ENCODE results near the gene ADAMTS17. TPM values are rescaled to one million over a fixed set of nuclear protein-coding genes. Genes with fewer than 3 reads are reported as not detected.

ADAMTS17 gene
- total RNA-seq, 1 donor from 2014 or later, result 0.40 TPM

DNA sequence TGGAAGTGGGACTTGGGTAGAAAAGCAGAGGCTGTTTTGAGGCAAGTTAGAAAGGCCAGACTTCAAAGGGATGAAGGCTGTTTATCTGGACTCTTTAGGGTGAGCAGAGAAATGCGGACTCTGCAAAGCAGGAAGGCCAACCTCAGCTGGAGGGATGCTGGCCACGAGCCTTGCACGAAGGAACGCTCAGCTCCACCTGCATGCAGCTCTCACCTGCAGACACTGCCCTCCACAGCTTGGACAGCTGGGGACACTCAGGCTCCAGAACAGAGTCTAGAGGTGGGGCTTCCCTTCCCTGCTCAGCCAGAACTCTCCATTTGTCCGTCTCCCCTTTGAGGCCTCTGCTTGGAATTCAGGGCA is 229.7 kb downstream of the ADAMTS17 start:
- DNase-seq (ENCODE audit: low read depth in 2 of 2), result no peak

DNA sequence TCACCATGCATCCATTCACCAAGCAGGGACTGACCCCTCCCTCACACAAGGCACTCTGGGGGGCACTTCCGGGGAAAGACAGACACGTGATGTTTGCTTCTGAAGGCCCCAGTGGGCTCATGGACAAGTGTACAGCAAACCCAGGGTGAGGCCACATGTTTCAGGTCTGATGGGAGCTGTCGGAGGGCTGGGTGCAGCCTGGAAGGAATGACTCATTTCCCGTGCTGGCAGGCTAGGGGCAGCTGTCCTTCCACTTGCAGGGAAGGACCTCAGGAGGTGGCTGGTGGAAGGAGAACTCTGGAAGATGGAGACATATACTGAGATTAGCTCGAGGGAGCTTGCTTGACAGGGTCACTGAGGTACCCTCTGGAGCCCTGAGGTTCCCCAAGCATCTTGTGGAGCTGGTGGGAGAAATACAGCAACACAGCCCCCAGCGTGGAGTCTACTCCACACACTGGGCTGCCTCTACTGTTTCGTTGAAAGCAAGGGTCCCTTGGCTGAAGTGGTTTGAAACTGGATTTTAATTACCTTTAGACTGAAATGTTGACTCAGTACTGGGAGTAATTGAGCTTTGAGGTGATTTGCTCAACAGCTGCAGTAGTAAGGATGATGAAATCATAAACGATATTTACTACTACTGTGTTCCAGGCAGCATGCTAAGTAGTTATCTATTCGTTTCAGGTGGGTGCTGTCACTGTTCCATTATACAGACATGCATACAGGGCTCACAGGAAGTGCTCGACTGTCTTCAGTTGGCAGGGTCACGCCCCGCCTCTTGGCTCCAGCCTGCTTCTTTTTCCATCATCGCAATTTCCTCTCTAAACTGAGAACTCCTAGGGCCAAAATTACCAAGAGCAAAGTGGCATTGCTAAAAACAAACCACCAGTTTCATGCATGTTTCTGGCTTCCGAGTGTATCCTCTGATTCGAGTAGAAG is 230.4 kb downstream of the ADAMTS17 start:
- peak; percentile 70 to 87 for DNase-seq (ENCODE audit: low read depth in 2 of 2)

DNA sequence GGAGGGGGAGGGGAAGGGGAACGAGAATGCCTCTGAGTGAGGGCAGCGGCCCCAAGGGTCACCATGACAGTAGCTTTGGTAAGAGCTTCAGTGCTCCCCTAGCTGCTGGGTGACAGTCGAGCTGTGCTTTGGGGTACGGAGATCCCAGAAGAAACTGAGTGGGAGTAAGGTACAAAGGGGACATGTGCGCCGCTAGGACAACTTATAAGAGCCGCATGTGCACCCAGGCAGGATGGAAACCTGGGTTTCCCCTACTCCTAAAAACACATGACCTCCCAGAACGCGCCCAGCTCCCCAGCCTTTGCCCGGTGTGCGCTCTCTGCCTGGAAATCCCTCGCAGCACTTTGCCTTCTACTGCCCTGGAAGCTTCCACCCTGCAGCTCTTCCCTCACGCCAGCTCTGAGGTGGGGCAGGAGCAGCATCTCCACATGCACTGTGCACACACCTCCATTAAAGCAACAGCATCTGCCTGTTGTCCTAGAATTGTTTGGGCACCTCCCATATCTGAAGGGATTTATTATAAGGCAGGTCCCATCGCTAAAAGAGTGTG is 232.2 kb downstream of the ADAMTS17 start:
- DNase-seq (ENCODE audit: low read depth in 2 of 2), result no peak

DNA sequence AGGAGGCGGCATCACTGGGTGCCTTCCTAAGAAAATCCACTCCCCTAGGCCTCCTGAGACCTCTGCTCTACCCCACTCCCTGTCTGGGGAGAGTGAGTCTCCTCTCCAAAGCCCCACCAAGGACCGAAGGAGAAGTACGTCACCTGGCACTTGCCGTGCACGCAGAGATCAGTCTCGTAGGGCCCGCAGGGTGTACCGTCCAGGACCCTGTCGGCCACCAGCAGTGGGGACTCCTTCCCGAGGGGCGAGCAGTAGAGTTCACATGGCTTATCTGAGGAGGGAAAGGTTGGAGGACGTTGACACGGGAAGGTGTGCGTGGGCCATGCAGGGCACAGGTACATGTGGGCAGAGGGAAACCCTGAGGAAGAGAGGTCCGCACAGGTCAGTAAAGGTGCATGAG is 232.9 kb downstream of the ADAMTS17 start:
- no peak for DNase-seq (ENCODE audit: low read depth in 2 of 2)

DNA sequence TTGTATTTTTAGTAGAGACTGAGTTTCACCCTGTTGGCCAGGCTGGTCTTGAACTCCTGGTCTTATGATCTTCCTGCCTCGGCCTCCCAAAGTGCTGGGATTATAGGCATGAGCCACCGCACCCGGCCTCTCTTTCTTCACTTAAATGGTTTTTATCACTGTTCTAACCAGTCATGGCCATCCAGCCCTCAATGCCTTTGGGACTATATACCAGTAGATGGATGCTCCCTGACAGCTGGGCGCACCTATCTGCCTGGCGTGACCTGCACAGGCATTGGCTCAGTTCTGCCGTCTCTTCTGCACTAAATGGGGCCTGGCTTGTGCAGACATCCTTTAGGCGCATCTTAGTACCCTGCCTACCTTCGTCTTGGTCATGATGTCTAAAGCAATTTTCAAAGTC is 233.4 kb downstream of the ADAMTS17 start:
- DNase-seq (ENCODE audit: low read depth in 2 of 2), result no peak

DNA sequence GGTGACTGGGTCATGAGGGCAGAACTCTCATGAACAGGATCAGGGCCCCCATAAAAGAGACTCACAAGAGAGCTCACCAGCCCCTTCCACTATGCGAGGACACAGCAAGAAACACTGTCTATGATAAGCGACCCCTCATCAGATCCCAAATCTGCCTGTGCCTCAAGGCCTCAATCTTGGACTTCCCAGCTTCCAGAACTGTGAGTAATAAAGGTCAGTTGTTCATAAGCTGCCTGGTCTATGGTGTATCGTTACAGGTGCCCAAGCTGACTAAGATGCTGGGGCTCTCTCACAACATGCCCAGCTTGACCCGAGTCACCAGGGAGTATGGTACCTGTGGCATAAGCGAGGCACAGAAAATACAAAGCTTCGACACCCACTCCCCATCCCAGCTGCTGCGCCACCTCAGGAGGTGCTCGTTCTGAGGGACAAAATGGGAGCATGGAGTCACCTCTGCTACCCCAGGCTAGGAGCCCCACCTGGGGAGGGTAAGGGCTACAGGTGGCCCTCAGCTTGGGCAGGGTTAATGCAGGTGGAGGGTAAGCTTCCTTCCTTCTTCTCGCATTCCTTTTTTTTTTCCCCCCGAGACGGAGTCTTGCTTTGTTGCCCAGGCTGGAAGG is 234.1 kb downstream of the ADAMTS17 start:
- no peak for DNase-seq (ENCODE audit: low read depth in 2 of 2)

- DNase-seq (ENCODE audit: low read depth in 2 of 2), result no peak
Observed at GRCh38 chr15:100107151-100107550, 234.6 kb downstream of the ADAMTS17 start.

DNA sequence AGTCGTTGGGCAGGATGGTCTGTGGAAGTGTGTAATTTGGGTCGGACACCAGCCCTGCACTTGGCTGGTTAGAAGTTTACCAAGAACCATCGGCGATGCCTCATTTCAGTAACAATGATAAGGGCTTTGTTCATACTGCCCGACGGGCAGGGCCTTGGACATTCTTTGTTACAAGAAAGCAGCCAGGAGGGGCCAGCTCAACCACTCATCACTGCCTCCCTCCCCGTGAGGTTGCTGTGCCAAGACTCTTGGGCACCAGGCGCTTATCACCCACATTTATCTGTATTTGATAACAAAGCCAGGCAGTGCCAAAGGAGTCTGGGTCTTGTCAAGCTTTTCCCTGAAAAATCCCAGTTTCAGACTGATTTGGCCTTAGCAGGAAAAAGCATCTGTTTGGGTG is 235.0 kb downstream of the ADAMTS17 start:
- DNase-seq (ENCODE audit: low read depth in 2 of 2), result no peak

DNA sequence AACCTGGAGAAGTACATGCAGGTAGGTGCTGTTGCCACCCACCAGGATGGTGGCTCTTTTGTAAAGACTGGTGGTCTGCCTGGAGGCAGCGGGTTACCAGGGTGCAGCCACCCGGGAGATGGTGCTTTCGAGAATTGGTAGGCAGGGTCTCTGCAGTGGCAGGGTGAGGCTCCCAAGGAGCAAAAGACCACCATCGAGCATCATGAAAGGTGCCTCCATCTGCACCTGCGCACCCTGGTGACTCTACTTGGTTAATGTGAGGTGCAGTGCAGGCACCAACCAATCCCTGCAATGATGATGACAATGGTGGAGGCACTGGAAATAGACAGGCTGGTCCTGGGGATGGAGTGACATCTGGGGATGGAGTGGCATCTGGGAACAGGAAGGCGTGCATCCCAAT is 236.7 kb downstream of the ADAMTS17 start:
- no peak for DNase-seq (ENCODE audit: low read depth in 2 of 2)

GRCh38 chr15:100104245-100104644 is 237.5 kb downstream of the ADAMTS17 start:
- DNase-seq (ENCODE audit: low read depth in 2 of 2), result no peak

- no peak for DNase-seq (ENCODE audit: low read depth in 2 of 2)
Observed at GRCh38 chr15:100103828-100104227, 237.9 kb downstream of the ADAMTS17 start.

DNA sequence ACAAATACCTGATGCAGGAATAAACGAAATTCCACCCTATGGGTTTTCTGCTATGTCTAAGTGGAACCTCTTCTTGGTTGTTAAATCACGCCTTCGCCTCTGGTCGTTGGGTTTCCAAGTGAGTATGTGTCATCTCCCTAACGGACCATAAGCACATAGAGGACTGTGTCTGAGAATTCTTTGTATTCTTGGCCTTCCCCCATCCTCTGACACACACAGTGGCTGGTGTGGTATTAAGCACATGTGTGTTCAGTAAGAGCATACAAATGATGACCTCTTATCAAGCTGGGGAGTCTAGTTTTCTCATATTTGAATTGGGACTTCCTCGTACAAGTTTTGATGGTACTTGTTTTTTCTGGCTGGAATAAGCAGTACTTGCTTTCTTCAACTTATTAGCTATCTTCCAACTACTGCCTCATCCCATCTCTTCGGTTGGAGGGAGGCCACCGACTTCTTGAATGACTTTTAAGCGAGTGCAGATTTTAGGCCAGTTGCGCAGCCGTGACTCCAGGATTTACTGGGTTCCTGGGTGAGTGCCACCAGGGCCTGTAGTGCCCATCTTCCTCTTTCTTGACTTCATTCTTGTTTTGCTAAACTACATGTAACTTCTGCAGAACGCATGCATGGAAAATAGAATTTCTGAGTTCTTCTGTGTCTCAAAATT is 240.2 kb downstream of the ADAMTS17 start:
- no peak for DNase-seq (ENCODE audit: low read depth in 2 of 2)

DNA sequence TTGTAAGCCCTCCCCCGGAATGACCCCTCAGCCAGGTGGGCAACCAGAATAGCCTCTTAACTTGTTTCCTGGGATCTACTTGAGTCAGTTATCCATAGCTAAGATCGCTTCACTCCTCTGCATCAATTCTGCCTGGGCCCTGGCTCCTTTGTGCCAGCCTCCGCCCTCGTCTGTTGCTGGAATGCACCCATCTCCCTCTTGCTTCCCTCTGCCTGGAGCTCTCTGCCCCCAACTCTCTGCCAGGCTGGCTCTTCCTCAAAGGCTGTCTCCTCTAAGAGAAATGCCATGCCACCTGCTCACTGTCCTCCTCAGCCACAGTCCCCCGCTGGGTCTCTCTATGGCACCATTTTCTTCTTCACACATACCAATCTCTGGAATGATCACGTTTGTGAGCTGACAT is 240.8 kb downstream of the ADAMTS17 start:
- no peak for DNase-seq (ENCODE audit: low read depth in 2 of 2)

DNA sequence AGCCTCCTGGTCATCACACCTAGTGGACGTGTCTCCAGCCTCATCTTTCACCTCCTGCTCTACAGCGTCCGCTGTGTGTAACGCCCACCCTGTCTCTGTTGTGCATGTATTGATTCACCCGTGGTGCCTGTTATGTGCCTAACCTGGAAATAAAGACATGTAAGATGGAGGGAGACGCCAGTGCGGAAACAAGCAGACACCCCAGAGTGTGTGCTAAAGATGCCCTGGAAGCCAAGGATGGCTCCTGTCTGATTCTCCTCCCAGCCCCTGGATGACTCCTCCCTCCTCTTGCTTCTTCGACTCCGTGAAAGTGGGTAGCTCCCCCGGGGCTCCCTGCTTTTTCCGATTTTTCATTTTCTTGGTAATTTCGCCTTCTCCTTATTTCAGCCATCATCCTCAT is 241.8 kb downstream of the ADAMTS17 start:
- no peak for DNase-seq (ENCODE audit: low read depth in 2 of 2)

GRCh38 chr15:100098705-100099104 is 243.1 kb downstream of the ADAMTS17 start:
- no peak for DNase-seq (ENCODE audit: low read depth in 2 of 2)

- no peak for DNase-seq (ENCODE audit: low read depth in 2 of 2)
Observed at GRCh38 chr15:100097342-100098127, 244.2 kb downstream of the ADAMTS17 start.

DNA sequence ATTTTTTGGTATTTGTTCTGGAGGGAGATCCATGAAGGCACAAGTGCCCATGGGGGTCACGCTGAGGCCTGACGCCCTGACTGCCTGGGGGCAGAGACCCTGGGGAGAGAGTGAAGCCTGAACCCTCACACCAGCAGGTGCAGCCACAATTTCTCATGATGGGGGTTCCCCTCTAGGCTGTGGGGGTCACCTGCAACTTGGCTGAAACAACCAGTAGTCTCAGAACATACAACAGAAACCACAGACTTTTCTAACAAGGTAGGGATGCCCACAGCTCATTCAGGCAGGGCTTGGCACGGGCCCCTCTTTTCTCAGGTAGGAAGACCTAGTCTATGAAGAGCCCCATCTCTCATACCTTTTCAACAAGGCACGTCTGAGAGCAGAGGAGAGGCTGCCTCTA is 245.1 kb downstream of the ADAMTS17 start:
- DNase-seq (ENCODE audit: low read depth in 2 of 2), result no peak

GRCh38 chr15:100096248-100096600 is 245.6 kb downstream of the ADAMTS17 start:
- DNase-seq (ENCODE audit: low read depth in 2 of 2), result no peak

- no peak for DNase-seq (ENCODE audit: low read depth in 2 of 2)
Observed at GRCh38 chr15:100095541-100096247, 246.1 kb downstream of the ADAMTS17 start.

DNA sequence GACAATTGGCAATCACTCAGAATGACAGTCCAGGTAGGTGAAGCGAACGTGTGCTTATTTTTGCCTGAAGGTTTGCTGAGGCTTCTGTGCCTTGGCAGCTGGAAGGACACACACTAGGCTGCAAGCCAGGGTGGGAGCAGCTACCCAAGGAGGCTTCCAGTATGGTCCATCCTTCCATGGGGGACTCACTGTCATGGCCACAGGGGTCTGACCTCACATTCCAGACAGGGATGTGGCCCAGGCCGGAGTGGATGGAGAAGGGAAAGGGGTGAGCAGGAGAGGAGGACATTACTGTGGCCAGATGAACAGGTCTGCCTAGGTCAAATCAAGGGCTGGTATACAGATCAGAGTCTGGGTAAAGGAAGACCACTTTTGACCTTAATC is 247.7 kb downstream of the ADAMTS17 start:
- no peak for DNase-seq (ENCODE audit: low read depth in 2 of 2)
